Activated T-cell treated with anti-CD3 and anti-CD28 coated beads, Interleukin-2, amount 50 U/mL, for 24 hours (primary cell): Measurements from ENCODE around the gene NECTIN3.

Source experiments
- DNase-seq: peaks from one replicate; pipeline ENCODE4 v3.0.0-alpha.2; 2020
- H3K27ac Mint-ChIP-seq: 2 replicates; pipeline ENCODE4 v1.8.0; 2020; ENCODE audit warnings: mild to moderate bottlenecking, mixed read lengths
- H3K27me3 Mint-ChIP-seq: 2 replicates; pipeline ENCODE4 v1.8.0; 2020; ENCODE audit warnings: mixed read lengths
- H3K36me3 Mint-ChIP-seq: 2 replicates; pipeline ENCODE4 v1.8.0; 2020; ENCODE audit warnings: low read depth, mixed read lengths
- H3K4me1 Mint-ChIP-seq: 2 replicates; pipeline ENCODE4 v1.8.0; 2020; ENCODE audit warnings: low read depth, mixed read lengths
- H3K4me3 Mint-ChIP-seq: 2 replicates; pipeline ENCODE4 v1.8.0; 2020; ENCODE audit warnings: mild to moderate bottlenecking, moderate library complexity, mixed read lengths
- H3K9me3 Mint-ChIP-seq: 2 replicates; pipeline ENCODE4 v1.8.0; 2020; ENCODE audit warnings: mixed read lengths

The NECTIN3 gene

GRCh38 chr3:111210003-111210711 lies 138.5 kb downstream of the NECTIN3 start:
- no peak overlapping the region for H3K4me3 Mint-ChIP-seq
- no peaks in the 10 kb centered on the region for H3K9me3 Mint-ChIP-seq
- no peak overlapping the region for H3K27ac Mint-ChIP-seq
- H3K36me3 Mint-ChIP-seq: no peaks in the 10 kb centered on the region
- H3K27me3 Mint-ChIP-seq: no peaks in the 10 kb centered on the region
- no peak for DNase-seq
- no peaks in the 10 kb centered on the region for H3K4me1 Mint-ChIP-seq

- Mint-ChIP-seq H3K9me3 (no peaks in the 10 kb centered on the region), H3K27ac (no peak overlapping the region), H3K36me3 (no peaks in the 10 kb centered on the region), H3K4me3 (no peak overlapping the region), H3K27me3 (no peaks in the 10 kb centered on the region), H3K4me1 (no peaks in the 10 kb centered on the region)
- no peak for DNase-seq
These were observed 139.4 kb downstream of the NECTIN3 start for GRCh38 chr3:111210866-111211564.

GRCh38 chr3:111212511-111212910 lies 140.9 kb downstream of the NECTIN3 start:
- Mint-ChIP-seq H3K36me3 (no peaks in the 10 kb centered on the region), H3K27ac (no peak overlapping the region), H3K27me3 (no peaks in the 10 kb centered on the region), H3K4me1 (no peaks in the 10 kb centered on the region), H3K4me3 (no peak overlapping the region), H3K9me3 (no peaks in the 10 kb centered on the region)
- no peak for DNase-seq

- H3K27me3 Mint-ChIP-seq: no peaks in the 10 kb centered on the region
- H3K27ac Mint-ChIP-seq: no peak overlapping the region
- no peaks in the 10 kb centered on the region for H3K36me3 Mint-ChIP-seq
- H3K4me1 Mint-ChIP-seq: no peaks in the 10 kb centered on the region
- H3K9me3 Mint-ChIP-seq: no peaks in the 10 kb centered on the region
- no peak for DNase-seq
- H3K4me3 Mint-ChIP-seq: no peak overlapping the region
These were observed 143.9 kb downstream of the NECTIN3 start for GRCh38 chr3:111215481-111215880.

- H3K4me3 Mint-ChIP-seq: no peak overlapping the region
- H3K9me3 Mint-ChIP-seq: no peaks in the 10 kb centered on the region
- H3K36me3 Mint-ChIP-seq: no peaks in the 10 kb centered on the region
- no peaks in the 10 kb centered on the region for H3K4me1 Mint-ChIP-seq
- no peak for DNase-seq
- no peaks in the 10 kb centered on the region for H3K27me3 Mint-ChIP-seq
- H3K27ac Mint-ChIP-seq: no peak overlapping the region
These were observed 147.0 kb downstream of the NECTIN3 start for GRCh38 chr3:111218615-111219014.

- Mint-ChIP-seq H3K27me3 (no peaks in the 10 kb centered on the region), H3K9me3 (peaks cover 11% of the 10 kb centered on the region), H3K4me1 (peaks cover 5% of the 10 kb centered on the region)
These were observed 155.6 kb downstream of the NECTIN3 start for GRCh38 chr3:111227216-111227615.

GRCh38 chr3:111229301-111229700 lies 157.7 kb downstream of the NECTIN3 start:
- Mint-ChIP-seq H3K36me3 (no peaks in the 10 kb centered on the region), H3K27ac (no peak overlapping the region), H3K4me1 (peaks cover 7% of the 10 kb centered on the region), H3K27me3 (no peaks in the 10 kb centered on the region), H3K4me3 (no peak overlapping the region), H3K9me3 (peaks cover 16% of the 10 kb centered on the region)
- DNase-seq: no peak

More at GRCh38 chr3:111227216-111227615, 155.6 kb downstream of the NECTIN3 start:
- no peak overlapping the region for H3K4me3 Mint-ChIP-seq
- no peaks in the 10 kb centered on the region for H3K36me3 Mint-ChIP-seq
- DNase-seq: no peak
- no peak overlapping the region for H3K27ac Mint-ChIP-seq

- H3K4me3 Mint-ChIP-seq: no peak overlapping the region
- H3K27me3 Mint-ChIP-seq: no peaks in the 10 kb centered on the region
- H3K4me1 Mint-ChIP-seq: peaks cover 33% of the 10 kb centered on the region
- peaks cover 4% of the 10 kb centered on the region for H3K36me3 Mint-ChIP-seq
- H3K27ac Mint-ChIP-seq: no peak overlapping the region
- peaks cover 14% of the 10 kb centered on the region for H3K9me3 Mint-ChIP-seq
- DNase-seq: no peak
These were observed 165.5 kb downstream of the NECTIN3 start for GRCh38 chr3:111236836-111237713.

- Mint-ChIP-seq H3K27ac (no peak overlapping the region), H3K9me3 (peaks cover 14% of the 10 kb centered on the region), H3K4me1 (peaks cover 33% of the 10 kb centered on the region), H3K36me3 (peaks cover 7% of the 10 kb centered on the region), H3K27me3 (no peaks in the 10 kb centered on the region), H3K4me3 (no peak overlapping the region)
- DNase-seq: no peak
These were observed 166.3 kb downstream of the NECTIN3 start for GRCh38 chr3:111237946-111238345.

GRCh38 chr3:111238885-111239284 lies 167.3 kb downstream of the NECTIN3 start:
- peak overlapping the region; percentile 45 for H3K27ac Mint-ChIP-seq
- no peak overlapping the region for H3K4me3 Mint-ChIP-seq
- peaks cover 9% of the 10 kb centered on the region for H3K36me3 Mint-ChIP-seq
- H3K4me1 Mint-ChIP-seq: peaks cover 33% of the 10 kb centered on the region
- H3K27me3 Mint-ChIP-seq: no peaks in the 10 kb centered on the region
- DNase-seq: no peak
- H3K9me3 Mint-ChIP-seq: peaks cover 12% of the 10 kb centered on the region

- Mint-ChIP-seq H3K27ac (no peak overlapping the region), H3K4me1 (peaks cover 32% of the 10 kb centered on the region), H3K4me3 (no peak overlapping the region), H3K9me3 (peaks cover 5% of the 10 kb centered on the region), H3K36me3 (peaks cover 9% of the 10 kb centered on the region), H3K27me3 (no peaks in the 10 kb centered on the region)
- DNase-seq: no peak
These were observed 170.3 kb downstream of the NECTIN3 start for GRCh38 chr3:111241960-111242359.
